H1 (cell line): ENCODE measurements around the gene ASRGL1. TPM values are rescaled to one million over a fixed set of nuclear protein-coding genes. Genes with fewer than 3 reads are reported as not detected.

Source experiments
- CTCF ChIA-PET: fragments of 300-600 bp; sonication (Branson Sonifier 250); formaldehyde crosslinking; loops from one replicate; lab custom pipeline; 2021; ENCODE audit not compliant: partially characterized antibody; lab: Charles Lee
- POLR2A ChIA-PET: fragments of 300-600 bp; sonication (Branson Sonifier 250); formaldehyde crosslinking; loops from one replicate; lab custom pipeline; 2021; ENCODE audit warnings: inconsistent platforms; ENCODE audit not compliant: partially characterized antibody; lab: Charles Lee
- DNase-seq, 2 experiments: peaks; one replicate each; pipeline versions ENCODE4 v3.0.0 to v3.0.0-alpha.2; 2010 to 2022; ENCODE audit warnings: low spot score in 2 of 2, low read depth in 1 of 2, mixed read lengths in 1 of 2
- FAIRE-seq: peaks from 2 replicates; lab custom pipeline; 2011; peaks lifted over from hg19 to GRCh38; lab: Jason Lieb, UNC
- H2AFZ ChIP-seq: 2 replicates; pipeline ENCODE4 v1.8.1; 2012; ENCODE audit warnings: low read length, inconsistent platforms
- H2AK5ac ChIP-seq: 2 replicates; pipeline ENCODE4 v1.6.1; 2013; ENCODE audit warnings: low read depth, low read length
- H2BK120ac ChIP-seq: replicated peaks from 2 replicates; pipeline ENCODE3; 2013; ENCODE audit warnings: low read depth, low read length, inconsistent platforms
- H2BK12ac ChIP-seq: 2 replicates; pipeline ENCODE4 v1.6.1; 2013; ENCODE audit warnings: low read depth, low read length
- H2BK15ac ChIP-seq: 2 replicates; pipeline ENCODE4 v1.6.1; 2013; ENCODE audit warnings: low read length
- H2BK20ac ChIP-seq: 2 replicates; pipeline ENCODE4 v1.6.1; 2013; ENCODE audit warnings: low read length
- H2BK5ac ChIP-seq: 2 replicates; pipeline ENCODE4 v1.6.1; 2013; ENCODE audit warnings: low read depth, low read length
- H3K14ac ChIP-seq: 2 replicates; pipeline ENCODE4 v1.6.1; 2013; ENCODE audit warnings: inconsistent platforms; ENCODE audit not compliant: insufficient read length
- H3K18ac ChIP-seq: 2 replicates; pipeline ENCODE4 v1.6.1; 2013; ENCODE audit warnings: low read length; ENCODE audit errors: extremely low read depth
- H3K23ac ChIP-seq: 2 replicates; pipeline ENCODE4 v1.6.1; 2013; ENCODE audit warnings: inconsistent platforms; ENCODE audit not compliant: insufficient read length
- H3K23me2 ChIP-seq: 2 replicates; pipeline ENCODE4 v1.6.1; 2013; ENCODE audit warnings: low read depth, low read length
- H3K27ac ChIP-seq: 2 replicates; pipeline ENCODE4 v1.6.1; 2011; ENCODE audit warnings: low read depth, low read length, inconsistent platforms
- H3K27me3 ChIP-seq, 4 experiments: replicated peaks in 1 of 4; 1 replicate in 1 of 4; 2 replicates in 3 of 4; pipeline versions ENCODE4 v1.6.1 to v1.8.1; 2011 to 2013; ENCODE audit warnings: low read length in 3 of 4, mild to moderate bottlenecking in 3 of 4, inconsistent platforms in 2 of 4, mixed read lengths in 2 of 4, moderate library complexity in 1 of 4; ENCODE audit not compliant: control insufficient read depth in 3 of 4, insufficient read depth in 3 of 4; ENCODE audit errors: extremely low read depth in 1 of 4
- H3K36me3 ChIP-seq, 4 experiments: 2 replicates each; pipeline versions ENCODE4 v1.6.1 to v1.8.1; 2011 to 2013; ENCODE audit warnings: mild to moderate bottlenecking in 4 of 4, low read length in 3 of 4, moderate library complexity in 2 of 4, control low read depth in 1 of 4, inconsistent platforms in 1 of 4; ENCODE audit not compliant: insufficient read depth in 4 of 4, control insufficient read depth in 2 of 4
- H3K4ac ChIP-seq: replicated peaks from 2 replicates; pipeline ENCODE3; 2013; ENCODE audit warnings: low read length, low read depth, mixed read lengths, inconsistent platforms; ENCODE audit not compliant: insufficient read length
- H3K4me1 ChIP-seq, 4 experiments: replicated peaks in 1 of 4; 1 replicate in 1 of 4; 2 replicates in 3 of 4; pipeline versions ENCODE4 v1.6.1 to v1.8.1; 2011 to 2013; ENCODE audit warnings: low read length in 3 of 4, inconsistent platforms in 2 of 4, mixed read lengths in 1 of 4; ENCODE audit not compliant: insufficient read depth in 4 of 4, control insufficient read depth in 3 of 4
- H3K4me2 ChIP-seq, 2 experiments: 2 replicates each; pipeline versions ENCODE4 v1.6.1 to v1.8.1; 2011 to 2013; ENCODE audit warnings: low read depth in 2 of 2, low read length in 2 of 2, control low read depth in 1 of 2, inconsistent platforms in 1 of 2, mild to moderate bottlenecking in 1 of 2; ENCODE audit not compliant: insufficient read depth in 1 of 2
- H3K4me3 ChIP-seq, 4 experiments: fragments of 200-600, 300-600 bp in 1 of 4; sonication (generic), shearing (Covaris generic), sonication (Bioruptor Twin) in 1 of 4; 2 replicates each; pipeline versions ENCODE4 v1.5.1 to v1.8.1; 2011 to 2016; ENCODE audit warnings: low read length in 4 of 4, low read depth in 3 of 4, control low read depth in 2 of 4, inconsistent platforms in 2 of 4, mild to moderate bottlenecking in 2 of 4, mixed read lengths in 1 of 4, moderate library complexity in 1 of 4; ENCODE audit not compliant: insufficient read depth in 2 of 4; ENCODE audit errors: extremely low read depth in 1 of 4
- H3K56ac ChIP-seq: replicated peaks from 2 replicates; pipeline ENCODE3; 2013; ENCODE audit warnings: low read depth, mild to moderate bottlenecking, mixed read lengths, low read length, inconsistent platforms; ENCODE audit not compliant: insufficient read length
- H3K79me1 ChIP-seq: 2 replicates; pipeline ENCODE4 v1.6.1; 2013; ENCODE audit warnings: low read depth, low read length, control low read depth
- H3K79me2 ChIP-seq, 2 experiments: 2 replicates each; pipeline versions ENCODE4 v1.6.1 to v1.8.1; 2012 to 2013; ENCODE audit warnings: low read length in 2 of 2, mild to moderate bottlenecking in 2 of 2, inconsistent platforms in 1 of 2; ENCODE audit not compliant: insufficient read depth in 2 of 2, control insufficient read depth in 1 of 2
- H3K9ac ChIP-seq, 4 experiments: replicated peaks in 1 of 4; 1 replicate in 1 of 4; 2 replicates in 3 of 4; pipeline versions ENCODE4 v1.6.1 to v1.8.1; 2011 to 2013; ENCODE audit warnings: low read depth in 3 of 4, low read length in 3 of 4, control low read depth in 2 of 4, mild to moderate bottlenecking in 2 of 4, moderate library complexity in 2 of 4, inconsistent platforms in 1 of 4; ENCODE audit errors: extremely low read depth in 1 of 4
- H3K9me3 ChIP-seq, 2 experiments: 2 replicates each; pipeline versions ENCODE4 v1.6.1 to v1.8.1; 2012 to 2013; ENCODE audit warnings: mild to moderate bottlenecking in 2 of 2, moderate library complexity in 2 of 2, control low read depth in 1 of 2, inconsistent platforms in 1 of 2, low read depth in 1 of 2, low read length in 1 of 2, mixed read lengths in 1 of 2; ENCODE audit not compliant: insufficient read depth in 2 of 2
- H4K20me1 ChIP-seq, 2 experiments: replicated peaks in 1 of 2; 2 replicates each; pipeline versions ENCODE3 to v1.8.1; 2011 to 2013; ENCODE audit warnings: inconsistent platforms in 2 of 2, low read length in 2 of 2, mild to moderate bottlenecking in 1 of 2; ENCODE audit not compliant: insufficient read depth in 2 of 2, control insufficient read depth in 1 of 2
- H4K5ac ChIP-seq: 2 replicates; pipeline ENCODE4 v1.6.1; 2013; ENCODE audit warnings: low read length, low read depth, mixed read lengths, inconsistent platforms; ENCODE audit not compliant: insufficient read length
- H4K8ac ChIP-seq: 2 replicates; pipeline ENCODE4 v1.8.0; 2013; ENCODE audit warnings: mild to moderate bottlenecking, moderate library complexity, low read length, inconsistent platforms; ENCODE audit not compliant: insufficient read depth; ENCODE audit errors: extremely low read depth
- H4K91ac ChIP-seq: replicated peaks from 2 replicates; pipeline ENCODE3; 2013; ENCODE audit warnings: low read length, mixed read lengths, inconsistent platforms; ENCODE audit not compliant: insufficient read length
- ASH2L ChIP-seq: fragments of 200-600, 300-600 bp; sonication (generic); IDR thresholded peaks from one replicate; pipeline ENCODE4 v1.7.1; 2017; ENCODE audit warnings: low read length
- BRCA1 ChIP-seq: IDR thresholded peaks from 2 replicates; pipeline ENCODE4 v1.6.1; 2012; ENCODE audit warnings: low read depth, low read length, improper control_type of control experiment
- CHD1 ChIP-seq: IDR thresholded peaks from 2 replicates; pipeline ENCODE4 v1.6.1; 2012; ENCODE audit warnings: low read depth, low read length, improper control_type of control experiment
- E2F6 ChIP-seq: IDR thresholded peaks from 2 replicates; pipeline ENCODE4 v1.6.1; 2012; ENCODE audit warnings: inconsistent platforms
- EGR1 ChIP-seq: IDR thresholded peaks from 2 replicates; pipeline ENCODE4 v1.6.1; 2011; ENCODE audit warnings: low read depth, low read length, borderline replicate concordance
- FOSL1 ChIP-seq: IDR thresholded peaks from 2 replicates; pipeline ENCODE4 v1.6.1; 2011; ENCODE audit warnings: mild to moderate bottlenecking, low read depth, low read length, moderate library complexity; ENCODE audit not compliant: insufficient read depth
- GABPA ChIP-seq: IDR thresholded peaks from 2 replicates; pipeline ENCODE4 v1.6.1; 2011; ENCODE audit warnings: mild to moderate bottlenecking, low read length, moderate library complexity, borderline replicate concordance; ENCODE audit not compliant: insufficient read depth
- HDAC2 ChIP-seq, 2 experiments: fragments of 300-600 bp in 1 of 2; sonication (generic) in 1 of 2; IDR thresholded peaks; 2 replicates each; pipeline ENCODE4 v1.6.1; 2011 to 2012; ENCODE audit warnings: low read depth in 2 of 2, low read length in 2 of 2, mild to moderate bottlenecking in 2 of 2, moderate library complexity in 2 of 2, borderline replicate concordance in 1 of 2, inconsistent platforms in 1 of 2
- JUN ChIP-seq: IDR thresholded peaks from 2 replicates; pipeline ENCODE4 v1.6.1; 2011; ENCODE audit warnings: low read depth, mild to moderate bottlenecking, improper control_type of control experiment, low read length
- MAX ChIP-seq: IDR thresholded peaks from 2 replicates; pipeline ENCODE4 v1.6.1; 2012; ENCODE audit warnings: inconsistent platforms
- NANOG ChIP-seq: IDR thresholded peaks from 2 replicates; pipeline ENCODE4 v1.6.1; 2011; ENCODE audit warnings: low read length, low read depth, mild to moderate bottlenecking, inconsistent platforms; ENCODE audit not compliant: insufficient read depth, poor library complexity, severe bottlenecking
- POLR2AphosphoS5 ChIP-seq: IDR thresholded peaks from 2 replicates; pipeline ENCODE4 v1.6.1; 2011; ENCODE audit warnings: low read depth, low read length
- RFX5 ChIP-seq: IDR thresholded peaks from 2 replicates; pipeline ENCODE4 v1.6.1; 2011; ENCODE audit warnings: low read depth, low read length, improper control_type of control experiment, borderline replicate concordance
- TAF1 ChIP-seq: IDR thresholded peaks from 2 replicates; pipeline ENCODE4 v1.6.1; 2011; ENCODE audit warnings: mild to moderate bottlenecking, low read depth, low read length
- WGBS, 2 experiments: shearing (Covaris generic) in 1 of 2; methylation state at CpG; one replicate each; pipeline versions ENCODE4 v1.1.6 to v1.1.7; 2013 to 2015; ENCODE audit warnings: low lambda C conversion rate in 2 of 2, mixed read lengths in 2 of 2, inconsistent platforms in 1 of 2, low coverage in 1 of 2, missing lambda C conversion rate in 1 of 2; ENCODE audit not compliant: insufficient replicate concordance in 2 of 2, insufficient coverage in 1 of 2, insufficient read length in 1 of 2; ENCODE audit errors: extremely low coverage in 1 of 2, missing lambda C conversion rate in 1 of 2; 5-methylcytosine and 5-hydroxymethylcytosine counted together
- polyA plus RNA-seq, 7 experiments: library from polyadenylated mRNA; depleted of rRNA in 3 of 7; stranded (reverse) in 5 of 7; unstranded in 2 of 7; fragments of >200 nt in 5 of 7; fragments of 200-250 nt in 2 of 7; gene quantifications; 1 replicate in 5 of 7; 2 replicates in 1 of 7; 4 replicates in 1 of 7; pipeline versions ENCODE4 v1.2.1 to v1.2.3, GENCODE V29; 2011 to 2013; ENCODE audit warnings: missing spikeins in 2 of 7, mixed read lengths in 2 of 7
- total RNA-seq: library from RNA; stranded (reverse); fragmentation: NEBNext Ultra II Directional; extraction: Animal tissue kit (Norgen Biotek cat#: 25700); gene quantifications from 2 replicates; pipeline ENCODE4 v1.2.1, GENCODE V29; 2021

Gene ASRGL1
- total and polyA plus RNA-seq, 2 of the 8 experiments (the other 6 are each of a cell fraction or from before 2014, with no cell fraction given), result 19.9 to 23.5 TPM

GRCh38 chr11:62438641-62439040 lies 101.4 kb downstream of the ASRGL1 start:
- H3K9ac ChIP-seq, result no peak overlapping the region
- H2AFZ ChIP-seq, result no peak overlapping the region
- CTCF ChIA-PET, result interaction anchor here (1.4 to 2.4 kb wide), 2 partner anchors 16 to 104 kb away, joined by 3 to 11 read pairs; no protein-coding TSS in a partner anchor
- H3K23ac ChIP-seq, result no peak overlapping the region
- H2BK120ac ChIP-seq, result no peak overlapping the region
- no peak overlapping the region for H3K18ac ChIP-seq
- H4K8ac ChIP-seq, result no peak overlapping the region
- 90% methylated on average over 4 of the region's 4 CpGs; no CpG with 5 or more reads in 1 of the 2 experiments for WGBS, 2 experiments
- TF ChIP-seq CHD1 (no peak), HDAC2 (IDR thresholded peaks at IDR 0.05; ENCODE audit: borderline replicate concordance in 1 of 2, low read depth in 2 of 2, low read length in 2 of 2) (no peak), GABPA (no peak), NANOG (no peak), ASH2L (no peak), EGR1 (no peak), MAX (no peak), E2F6 (no peak), POLR2AphosphoS5 (no peak), RFX5 (no peak), BRCA1 (no peak), FOSL1 (no peak), TAF1 (no peak), JUN (no peak)
- H3K79me2 ChIP-seq, result no peaks in the 10 kb centered on the region
- H2BK15ac ChIP-seq, result no peak overlapping the region
- H3K27me3 ChIP-seq, result no peaks in the 10 kb centered on the region
- no peak overlapping the region for H2BK20ac ChIP-seq
- H4K5ac ChIP-seq, result no peak overlapping the region
- DNase-seq, result no peak
- H3K14ac ChIP-seq, result no peak overlapping the region
- no peak overlapping the region for H3K4me2 ChIP-seq
- H3K4ac ChIP-seq, result no peak overlapping the region
- H3K4me1 ChIP-seq, result peaks cover 0 to 2% (median 0%) of the 10 kb centered on the region in 4 experiments; a peak in 2 of 7 replicates
- H4K20me1 ChIP-seq, result no peaks in the 10 kb centered on the region
- no peak overlapping the region for H2BK12ac ChIP-seq
- no peak overlapping the region for H2AK5ac ChIP-seq
- POLR2A ChIA-PET, result no interaction called here
- H3K56ac ChIP-seq, result no peak overlapping the region
- no peaks in the 10 kb centered on the region for H3K36me3 ChIP-seq
- no peak for FAIRE-seq
- H3K23me2 ChIP-seq, result no peaks in the 10 kb centered on the region
- H2BK5ac ChIP-seq, result no peak overlapping the region
- no peak overlapping the region for H3K27ac ChIP-seq
- H3K9me3 ChIP-seq, result no peaks in the 10 kb centered on the region
- no peak overlapping the region for H4K91ac ChIP-seq
- no peak overlapping the region for H3K4me3 ChIP-seq
- H3K79me1 ChIP-seq, result no peaks in the 10 kb centered on the region
